Kidney epithelial cell (primary cell): ENCODE data around the gene N4BP2L1. TPM values are rescaled to one million over a fixed set of nuclear protein-coding genes. Genes with fewer than 3 reads are reported as not detected.

ENCODE experiments used
- DNase-seq: peaks from one replicate; pipeline ENCODE4 v3.0.0-alpha.2; 2010; ENCODE audit warnings: low read depth
- H3K27me3 ChIP-seq: 2 replicates; pipeline ENCODE4 v1.6.0; 2011; ENCODE audit warnings: low read length; ENCODE audit not compliant: control insufficient read depth, insufficient read depth
- H3K36me3 ChIP-seq: 2 replicates; pipeline ENCODE4 v1.5.1; 2011; ENCODE audit warnings: low read length; ENCODE audit not compliant: control insufficient read depth, insufficient read depth
- H3K4me3 ChIP-seq: 2 replicates; pipeline ENCODE4 v1.5.1; 2011; ENCODE audit warnings: low read depth, mild to moderate bottlenecking, control low read depth, low read length
- CTCF ChIP-seq: IDR thresholded peaks from 2 replicates; pipeline ENCODE4 v1.5.1; 2011; ENCODE audit warnings: mild to moderate bottlenecking, moderate library complexity, low read length, control low read depth, inconsistent platforms; ENCODE audit not compliant: insufficient read depth, poor library complexity, severe bottlenecking
- total RNA-seq: library from RNA; depleted of rRNA; stranded (reverse); fragments of >200 nt; gene quantifications from 2 replicates; pipeline ENCODE4 v1.2.3, GENCODE V29; 2015

N4BP2L1 gene
- total RNA-seq, 1 donor from 2014 or later, result 4.4 TPM

DNA sequence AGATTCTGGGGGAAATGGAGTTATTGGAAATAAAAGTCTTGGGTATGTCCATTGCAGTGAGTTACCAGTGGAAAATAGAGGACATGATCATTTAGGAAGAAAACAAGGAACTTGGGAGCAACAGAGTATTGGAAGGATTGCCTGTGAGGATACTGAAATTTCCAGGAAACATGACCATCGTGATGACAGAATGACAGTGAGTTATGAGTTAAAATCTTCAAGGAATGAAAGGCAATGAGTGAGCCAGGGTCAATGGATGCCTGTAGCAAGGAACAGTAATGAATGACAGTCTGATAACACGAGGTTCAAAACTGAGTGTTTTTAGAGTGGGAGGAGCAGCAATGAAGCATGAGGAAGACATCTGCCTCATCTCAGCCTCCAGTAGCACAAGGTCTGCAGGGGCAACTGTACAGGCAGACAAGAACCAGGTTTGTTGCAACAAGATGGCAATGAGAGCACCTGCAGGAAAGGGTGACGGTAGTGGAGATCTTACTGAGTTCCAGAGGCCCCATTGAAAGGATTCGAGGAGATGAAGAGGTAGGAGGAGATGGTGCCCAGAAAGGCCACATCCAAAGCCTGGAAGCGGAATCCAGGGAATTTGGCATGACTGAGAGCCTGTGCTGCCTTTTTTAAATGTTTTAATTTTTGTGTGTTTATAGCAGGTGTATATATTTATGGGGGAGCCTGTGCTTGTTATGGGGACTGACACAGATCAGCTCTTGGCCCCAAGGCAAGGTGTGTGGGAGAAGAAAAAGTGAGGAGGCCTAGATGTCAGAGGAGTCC lies 43.9 kb downstream of the N4BP2L1 start:
- no peak for DNase-seq
- TF ChIP-seq CTCF, result no peak
- no peaks in the 10 kb centered on the region for H3K36me3 ChIP-seq
- H3K4me3 ChIP-seq, result no peak overlapping the region
- no peaks in the 10 kb centered on the region for H3K27me3 ChIP-seq

- Histone ChIP-seq H3K27me3 (no peaks in the 10 kb centered on the region), H3K36me3 (no peaks in the 10 kb centered on the region), H3K4me3 (no peak overlapping the region)
- peak; percentile 5 for DNase-seq
- peak; percentile 66 for TF ChIP-seq CTCF
These were observed 46.4 kb downstream of the N4BP2L1 start for GRCh38 chr13:32381539-32381938.

DNA sequence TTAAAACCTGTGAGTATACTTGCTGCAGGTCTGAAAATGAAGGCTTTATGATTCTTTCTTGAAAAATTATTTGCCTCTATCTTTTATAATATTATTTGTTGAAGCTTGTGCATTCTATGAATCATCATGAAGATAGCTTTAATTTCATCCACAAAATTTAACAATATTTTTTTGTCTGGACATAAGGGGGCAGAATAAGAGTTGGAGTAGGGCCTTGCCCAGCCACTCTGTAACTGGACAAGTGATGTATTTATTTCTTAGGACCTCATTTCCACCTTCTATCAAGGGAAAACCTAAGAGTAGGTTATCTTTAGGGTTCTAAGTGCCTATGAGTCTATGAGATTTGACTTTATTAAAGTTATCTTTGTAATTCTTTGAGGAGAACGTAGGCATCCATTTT lies 49.9 kb downstream of the N4BP2L1 start:
- Histone ChIP-seq H3K4me3 (no peak overlapping the region), H3K27me3 (no peaks in the 10 kb centered on the region), H3K36me3 (no peaks in the 10 kb centered on the region)
- no peak for DNase-seq
- TF ChIP-seq CTCF, result no peak

- Histone ChIP-seq H3K36me3 (no peaks in the 10 kb centered on the region), H3K27me3 (no peaks in the 10 kb centered on the region), H3K4me3 (no peak overlapping the region)
- TF ChIP-seq CTCF, result no peak
- DNase-seq, result no peak
These were observed 51.1 kb downstream of the N4BP2L1 start for GRCh38 chr13:32376642-32377415.

GRCh38 chr13:32370805-32371204 lies 57.1 kb downstream of the N4BP2L1 start:
- DNase-seq, result no peak
- TF ChIP-seq CTCF, result no peak
- no peaks in the 10 kb centered on the region for H3K27me3 ChIP-seq
- H3K4me3 ChIP-seq, result no peak overlapping the region
- no peaks in the 10 kb centered on the region for H3K36me3 ChIP-seq
